ENCODE measurements around the gene FRMD6.

FRMD6 gene

DNA sequence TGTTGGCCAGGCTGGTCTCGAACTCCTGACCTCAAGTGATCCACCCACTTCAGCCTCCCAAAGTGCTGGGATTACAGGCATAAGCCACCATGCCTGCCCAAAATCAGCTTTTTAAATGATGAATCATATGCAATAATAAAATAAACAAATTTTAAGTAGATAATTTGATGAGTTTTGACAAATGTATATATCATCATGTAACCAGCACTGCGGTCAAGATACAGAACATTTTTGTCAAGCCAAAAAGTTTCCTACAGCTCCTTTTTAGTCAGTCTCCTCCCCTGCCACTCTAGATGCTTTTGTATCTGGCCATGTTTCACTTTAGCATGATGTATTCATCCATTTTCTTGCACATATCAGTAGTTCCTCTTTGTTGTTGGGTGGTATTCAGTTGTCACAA lies 17.2 kb downstream of the FRMD6 start:
- H3K27me3 ChIP-seq (ENCODE audit: low read length): no peaks in the 10 kb centered on the region
- TF ChIP-seq, protein P1, sequence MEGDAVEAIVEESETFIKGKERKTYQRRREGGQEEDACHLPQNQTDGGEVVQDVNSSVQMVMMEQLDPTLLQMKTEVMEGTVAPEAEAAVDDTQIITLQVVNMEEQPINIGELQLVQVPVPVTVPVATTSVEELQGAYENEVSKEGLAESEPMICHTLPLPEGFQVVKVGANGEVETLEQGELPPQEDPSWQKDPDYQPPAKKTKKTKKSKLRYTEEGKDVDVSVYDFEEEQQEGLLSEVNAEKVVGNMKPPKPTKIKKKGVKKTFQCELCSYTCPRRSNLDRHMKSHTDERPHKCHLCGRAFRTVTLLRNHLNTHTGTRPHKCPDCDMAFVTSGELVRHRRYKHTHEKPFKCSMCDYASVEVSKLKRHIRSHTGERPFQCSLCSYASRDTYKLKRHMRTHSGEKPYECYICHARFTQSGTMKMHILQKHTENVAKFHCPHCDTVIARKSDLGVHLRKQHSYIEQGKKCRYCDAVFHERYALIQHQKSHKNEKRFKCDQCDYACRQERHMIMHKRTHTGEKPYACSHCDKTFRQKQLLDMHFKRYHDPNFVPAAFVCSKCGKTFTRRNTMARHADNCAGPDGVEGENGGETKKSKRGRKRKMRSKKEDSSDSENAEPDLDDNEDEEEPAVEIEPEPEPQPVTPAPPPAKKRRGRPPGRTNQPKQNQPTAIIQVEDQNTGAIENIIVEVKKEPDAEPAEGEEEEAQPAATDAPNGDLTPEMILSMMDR (IDR thresholded peaks at IDR 0.05; ENCODE audit: insufficient read depth, low read length, poor library complexity, severe bottlenecking): no peak
- TF ChIP-seq EZH2phosphoT487 (conservative IDR thresholded peaks at IDR 0.05; ENCODE audit: low read length): no peak
- no peaks in the 10 kb centered on the region for H4K20me1 ChIP-seq (ENCODE audit: low read depth, low read length)
- H3K27ac ChIP-seq (ENCODE audit: low read depth, low read length): no peak overlapping the region
- H3K9me3 ChIP-seq (ENCODE audit: insufficient read depth, low read length): no peaks in the 10 kb centered on the region
- H3K9ac ChIP-seq (ENCODE audit: low read length): no peak overlapping the region
- H3K9me2 ChIP-seq (replicated peaks; ENCODE audit: insufficient read depth, low read length): no peaks in the 10 kb centered on the region
- no peak overlapping the region for H2AFZ ChIP-seq (ENCODE audit: low read depth, low read length, severe bottlenecking)
- no peak overlapping the region for H3K4me3 ChIP-seq (ENCODE audit: insufficient read depth, low read length, poor library complexity, severe bottlenecking)
- no peak overlapping the region for H3K4me2 ChIP-seq (ENCODE audit: low read depth, low read length, poor library complexity, severe bottlenecking)
- H3K79me2 ChIP-seq (ENCODE audit: insufficient read depth, low read length): no peaks in the 10 kb centered on the region
- no peaks in the 10 kb centered on the region for H3K36me3 ChIP-seq (ENCODE audit: low read length)
- H3F3A ChIP-seq (ENCODE audit: insufficient read depth): no peaks in the 10 kb centered on the region

DNA sequence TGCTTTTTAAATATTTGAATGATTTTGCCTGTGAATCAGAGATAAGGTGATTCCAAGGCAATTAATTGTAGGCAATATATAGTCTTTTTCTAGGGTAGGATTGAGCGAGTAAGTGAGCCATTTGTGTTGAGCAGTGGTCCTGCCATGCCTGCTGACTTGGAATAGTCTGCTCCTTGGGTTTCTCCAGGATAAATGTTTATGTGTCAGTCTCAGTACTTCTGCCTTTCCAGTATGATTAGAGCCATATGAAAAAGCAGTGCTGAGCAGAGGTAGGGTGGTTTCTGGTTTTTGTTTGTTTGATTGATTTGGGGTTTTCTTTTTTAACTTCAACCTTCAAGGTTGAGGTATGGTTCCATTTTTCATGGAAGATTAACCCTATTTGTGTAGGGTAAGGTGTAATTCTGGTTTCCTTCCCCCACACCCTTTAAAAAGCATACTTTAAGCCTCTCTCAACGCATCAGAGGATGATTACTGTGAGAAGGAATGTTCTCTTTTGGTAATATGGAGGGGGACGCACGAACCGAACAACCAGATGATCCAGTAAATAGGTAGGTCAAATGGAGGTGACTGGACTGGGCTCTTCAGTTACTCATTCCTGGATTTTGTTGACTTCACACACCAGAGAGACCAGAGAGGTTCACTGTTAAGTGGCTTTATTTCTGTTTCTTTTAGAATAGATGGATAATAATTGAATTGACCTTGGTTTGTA lies 22.7 kb downstream of the FRMD6 start:
- Histone ChIP-seq H3K36me3 (ENCODE audit: low read length) (no peaks in the 10 kb centered on the region), H2AFZ (ENCODE audit: low read depth, low read length, severe bottlenecking) (no peak overlapping the region), H3K9me2 (replicated peaks; ENCODE audit: insufficient read depth, low read length) (no peaks in the 10 kb centered on the region), H3K9ac (ENCODE audit: low read length) (no peak overlapping the region), H3K27ac (ENCODE audit: low read depth, low read length) (no peak overlapping the region), H3K9me3 (ENCODE audit: insufficient read depth, low read length) (no peaks in the 10 kb centered on the region), H3K79me2 (ENCODE audit: insufficient read depth, low read length) (no peaks in the 10 kb centered on the region), H4K20me1 (ENCODE audit: low read depth, low read length) (no peaks in the 10 kb centered on the region), H3K27me3 (ENCODE audit: low read length) (no peaks in the 10 kb centered on the region), H3K4me2 (ENCODE audit: low read depth, low read length, poor library complexity, severe bottlenecking) (no peak overlapping the region), H3K4me3 (ENCODE audit: insufficient read depth, low read length, poor library complexity, severe bottlenecking) (no peak overlapping the region), H3F3A (ENCODE audit: insufficient read depth) (no peaks in the 10 kb centered on the region)
- TF ChIP-seq EZH2phosphoT487 (conservative IDR thresholded peaks at IDR 0.05; ENCODE audit: low read length): no peak
- TF ChIP-seq, protein P1 (IDR thresholded peaks at IDR 0.05; ENCODE audit: insufficient read depth, low read length, poor library complexity, severe bottlenecking): no peak

DNA sequence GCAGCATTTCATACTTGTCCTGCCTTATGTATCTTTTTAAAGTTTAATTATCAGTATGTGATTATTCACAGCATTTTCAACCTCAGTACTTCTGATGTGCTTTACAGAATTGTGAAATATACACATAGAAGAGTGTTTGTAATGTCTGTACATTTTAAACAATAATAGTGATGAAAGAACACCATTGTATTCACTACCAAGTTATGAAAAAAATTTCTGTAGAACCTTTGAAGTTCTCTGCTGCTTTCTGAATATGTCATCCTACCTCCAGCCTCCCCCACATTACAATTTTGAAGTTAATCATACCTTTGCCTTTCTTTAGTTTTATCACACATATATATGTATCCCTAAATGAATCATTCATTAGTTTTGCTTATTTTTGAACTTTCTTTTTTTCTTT lies 24.8 kb downstream of the FRMD6 start:
- no peak overlapping the region for H3K9ac ChIP-seq (ENCODE audit: low read length)
- H3K4me3 ChIP-seq (ENCODE audit: insufficient read depth, low read length, poor library complexity, severe bottlenecking): no peak overlapping the region
- no peaks in the 10 kb centered on the region for H3K79me2 ChIP-seq (ENCODE audit: insufficient read depth, low read length)
- H3K36me3 ChIP-seq (ENCODE audit: low read length): no peaks in the 10 kb centered on the region
- TF ChIP-seq EZH2phosphoT487 (conservative IDR thresholded peaks at IDR 0.05; ENCODE audit: low read length): no peak
- TF ChIP-seq, protein P1 (IDR thresholded peaks at IDR 0.05; ENCODE audit: insufficient read depth, low read length, poor library complexity, severe bottlenecking): no peak
- no peaks in the 10 kb centered on the region for H3K9me2 ChIP-seq (replicated peaks; ENCODE audit: insufficient read depth, low read length)
- H2AFZ ChIP-seq (ENCODE audit: low read depth, low read length, severe bottlenecking): no peak overlapping the region
- no peaks in the 10 kb centered on the region for H4K20me1 ChIP-seq (ENCODE audit: low read depth, low read length)
- H3F3A ChIP-seq (ENCODE audit: insufficient read depth): no peaks in the 10 kb centered on the region
- H3K27ac ChIP-seq (ENCODE audit: low read depth, low read length): no peak overlapping the region
- H3K4me2 ChIP-seq (ENCODE audit: low read depth, low read length, poor library complexity, severe bottlenecking): no peak overlapping the region
- no peaks in the 10 kb centered on the region for H3K9me3 ChIP-seq (ENCODE audit: insufficient read depth, low read length)
- H3K27me3 ChIP-seq (ENCODE audit: low read length): no peaks in the 10 kb centered on the region
